SK-N-SH (cell line): ENCODE data around the gene OGFOD3. TPM values are rescaled to one million over a fixed set of nuclear protein-coding genes. Genes with fewer than 3 reads are reported as not detected.

Experiments
- CTCF ChIA-PET: fragments of 300-600, 350-600 bp; formaldehyde crosslinking; extraction: SDS; loops from one replicate; lab custom pipeline; 2021; lab: Yijun Ruan, JAX
- POLR2A ChIA-PET: fragments of 350-600 bp; sonication (Branson Sonifier 250); formaldehyde crosslinking; extraction: SDS; loops from one replicate; lab custom pipeline; 2020; ENCODE audit warnings: antibody characterized with exemption, inconsistent platforms; lab: Yijun Ruan, JAX
- DNase-seq: peaks from one replicate; pipeline ENCODE4 v3.0.0; 2012
- H2AFZ ChIP-seq: fragments of 200-600 bp; sonication (generic); 2 replicates; pipeline ENCODE4 v1.8.1; 2016; ENCODE audit warnings: antibody characterized with exemption, mild to moderate bottlenecking, low read depth
- H3F3A ChIP-seq: fragments of 200-600 bp; sonication (generic); replicated peaks from 2 replicates; pipeline ENCODE3; 2016; ENCODE audit warnings: antibody characterized with exemption, mild to moderate bottlenecking; ENCODE audit not compliant: insufficient read depth
- H3K27ac ChIP-seq, 2 experiments: fragments of 200-500 bp in 1 of 2; fragments of 200-600 bp in 1 of 2; sonication (Bioruptor generic) in 1 of 2; sonication (generic), shearing (Covaris generic) in 1 of 2; 2 replicates each; pipeline versions ENCODE4 v1.5.1 to v1.6.1; 2014 to 2016; ENCODE audit warnings: low read depth in 2 of 2, inconsistent platforms in 1 of 2, low read length in 1 of 2, mild to moderate bottlenecking in 1 of 2, mixed read lengths in 1 of 2
- H3K27me3 ChIP-seq: fragments of 200-600 bp; sonication (generic), shearing (Covaris generic); 2 replicates; pipeline ENCODE4 v1.6.1; 2016; ENCODE audit warnings: mixed run types; ENCODE audit not compliant: insufficient read depth
- H3K36me3 ChIP-seq, 2 experiments: fragments of 200-500 bp in 1 of 2; fragments of 200-600 bp in 1 of 2; sonication (Bioruptor generic) in 1 of 2; sonication (generic) in 1 of 2; replicated peaks in 1 of 2; 2 replicates each; pipeline versions ENCODE3 to v1.5.1; 2014 to 2016; ENCODE audit warnings: low read length in 1 of 2, mild to moderate bottlenecking in 1 of 2; ENCODE audit not compliant: insufficient read depth in 2 of 2, control insufficient read depth in 1 of 2
- H3K4me1 ChIP-seq, 2 experiments: fragments of 200-500 bp in 1 of 2; fragments of 200-600 bp in 1 of 2; sonication (Bioruptor generic) in 1 of 2; sonication (generic), shearing (Covaris generic) in 1 of 2; 2 replicates each; pipeline versions ENCODE4 v1.5.1 to v1.6.1; 2014 to 2016; ENCODE audit warnings: low read depth in 1 of 2, low read length in 1 of 2, mixed run types in 1 of 2; ENCODE audit not compliant: insufficient read depth in 2 of 2, control insufficient read depth in 1 of 2
- H3K4me2 ChIP-seq: fragments of 200-600 bp; sonication (generic), shearing (Covaris generic); 2 replicates; pipeline ENCODE4 v1.6.1; 2017; ENCODE audit warnings: mixed run types
- H3K4me3 ChIP-seq, 2 experiments: fragments of 200-500 bp in 1 of 2; fragments of 200-600 bp in 1 of 2; sonication (Bioruptor generic) in 1 of 2; sonication (generic), shearing (Covaris generic) in 1 of 2; 2 replicates each; pipeline versions ENCODE4 v1.5.1 to v1.8.1; 2014 to 2016; ENCODE audit warnings: low read depth in 2 of 2, inconsistent platforms in 1 of 2, low read length in 1 of 2, mild to moderate bottlenecking in 1 of 2, mixed read lengths in 1 of 2, moderate library complexity in 1 of 2
- H3K79me2 ChIP-seq: fragments of 200-600 bp; sonication (generic); 2 replicates; pipeline ENCODE4 v1.8.1; 2017; ENCODE audit warnings: mild to moderate bottlenecking; ENCODE audit not compliant: insufficient read depth
- H3K9ac ChIP-seq: fragments of 200-600 bp; sonication (generic); 2 replicates; pipeline ENCODE4 v1.6.1; 2017; ENCODE audit warnings: mixed run types
- H3K9me2 ChIP-seq: fragments of 200-600 bp; sonication (generic); 2 replicates; pipeline ENCODE4 v1.6.1; 2017; ENCODE audit warnings: mixed run types
- H3K9me3 ChIP-seq: fragments of 200-600 bp; sonication (generic); 2 replicates; pipeline ENCODE4 v1.6.1; 2017; ENCODE audit warnings: mixed run types, mild to moderate bottlenecking, moderate library complexity
- H4K20me1 ChIP-seq: fragments of 200-600 bp; sonication (generic); 2 replicates; pipeline ENCODE4 v1.6.1; 2017; ENCODE audit warnings: mild to moderate bottlenecking, mixed run types; ENCODE audit not compliant: insufficient read depth
- PBX3 ChIP-seq: IDR thresholded peaks from 2 replicates; pipeline ENCODE4; 2012
- POLR2AphosphoS5 ChIP-seq: IDR thresholded peaks from 2 replicates; pipeline ENCODE4 v1.6.1; 2012; ENCODE audit warnings: low read depth, low read length
- USF2 ChIP-seq: fragments of 150-350 bp; IDR thresholded peaks from 2 replicates; pipeline ENCODE4 v1.6.1; 2017; ENCODE audit warnings: antibody characterized with exemption, low read length, low read depth, borderline replicate concordance
- ZBTB33 ChIP-seq: IDR thresholded peaks from 2 replicates; pipeline ENCODE4 v1.4.0; 2012; ENCODE audit warnings: low read depth, borderline replicate concordance
- WGBS: methylation state at CpG from one replicate; pipeline ENCODE4 v1.1.6; 2017; ENCODE audit warnings: low lambda C conversion rate; 5-methylcytosine and 5-hydroxymethylcytosine counted together
- polyA plus RNA-seq, 3 experiments: library from polyadenylated mRNA; depleted of rRNA; stranded (reverse); fragments of >200 nt; gene quantifications; 2 replicates each; pipeline ENCODE4 v1.2.3, GENCODE V29; 2012

OGFOD3 gene
- polyA plus RNA-seq, 1 of the 3 experiments (the other 2 are of a cell fraction): 68.2 TPM

- Histone ChIP-seq H4K20me1 (peaks cover 13% of the 10 kb centered on the region; the same call in 1 of the 2 replicates), H3K4me2 (no peak overlapping the region), H3F3A (peaks cover 12% of the 10 kb centered on the region), H3K4me1 (peaks cover 0 to 22% of the 10 kb centered on the region in 2 experiments; a peak in 1 of 4 replicates), H3K9ac (no peak overlapping the region), H3K27ac (peak overlapping the region in 1 of 2 experiments; percentile 3; a peak in 1 of 4 replicates), H3K27me3 (no peaks in the 10 kb centered on the region), H3K4me3 (no peak overlapping the region), H3K36me3 (peaks cover 7 to 54% of the 10 kb centered on the region in 2 experiments), H3K9me3 (no peaks in the 10 kb centered on the region), H3K79me2 (peaks cover 19% of the 10 kb centered on the region; the same call in 1 of the 2 replicates), H3K9me2 (no peaks in the 10 kb centered on the region), H2AFZ (no peak overlapping the region)
- ChIA-PET CTCF (interaction anchor here (0.7 to 2.2 kb wide), 4 partner anchors 16 to 236 kb away, joined by 3 to 9 read pairs (median 3); no protein-coding TSS in a partner anchor), POLR2A (no interaction called here)
- DNase-seq: no peak
- no peak; the same call in none of the 2 replicates for TF ChIP-seq PBX3
- no peak for TF ChIP-seq USF2
- 93% methylated on average over 20 of the region's 27 CpGs for WGBS
These were observed 23.5 kb upstream of the OGFOD3 start for GRCh38 chr17:82441691-82442487.

GRCh38 chr17:82440991-82441627 is 22.7 kb upstream of the OGFOD3 start:
- H3K79me2 ChIP-seq: peaks cover 12% of the 10 kb centered on the region; the same call in 1 of the 2 replicates
- H3K27ac ChIP-seq: no peak overlapping the region
- H3F3A ChIP-seq: peaks cover 12% of the 10 kb centered on the region
- TF ChIP-seq POLR2AphosphoS5 (0 out of 2 replicates have a peak, but pooled peaks have one; percentile 7), ZBTB33 (no peak)
- TF ChIP-seq, all 33 proteins: peak for 1
- Histone ChIP-seq H3K4me1 (peaks cover 0 to 16% of the 10 kb centered on the region in 2 experiments; a peak in 1 of 4 replicates), H3K9ac (no peak overlapping the region), H2AFZ (no peak overlapping the region), H3K27me3 (no peaks in the 10 kb centered on the region), H3K36me3 (peaks cover 7 to 54% of the 10 kb centered on the region in 2 experiments), H3K9me2 (no peaks in the 10 kb centered on the region), H3K4me3 (no peak overlapping the region), H3K4me2 (no peak overlapping the region), H4K20me1 (peaks cover 13% of the 10 kb centered on the region; the same call in 1 of the 2 replicates), H3K9me3 (no peaks in the 10 kb centered on the region)
- CTCF ChIA-PET: interaction anchor here (1.6 kb wide), 1 partner anchor 88 kb away, joined by 3 read pairs; no protein-coding TSS in a partner anchor
- 78% methylated on average over 15 of the region's 17 CpGs for WGBS
- DNase-seq: no peak
- POLR2A ChIA-PET: no interaction called here
